NK-92 (cell line): Measurements from ENCODE around the gene AHDC1.

Source experiments
- DNase-seq: peaks from one replicate; lab custom pipeline; 2025; ENCODE audit not compliant: unreplicated experiment; lab: John Stamatoyannopoulos, UW

The AHDC1 gene

GRCh38 chr1:27566462-27567145, 37.3 kb downstream of the AHDC1 start:
- DNase-seq = no peak

GRCh38 chr1:27564710-27565649, 39.0 kb downstream of the AHDC1 start:
- no peak for DNase-seq

- DNase-seq = no peak
Observed at GRCh38 chr1:27563591-27564471, 40.1 kb downstream of the AHDC1 start.

GRCh38 chr1:27563341-27563590, 40.7 kb downstream of the AHDC1 start:
- no peak for DNase-seq

- DNase-seq = no peak
Observed at GRCh38 chr1:27562534-27563340, 41.2 kb downstream of the AHDC1 start.

- no peak for DNase-seq
Observed at GRCh38 chr1:27562021-27562420, 41.9 kb downstream of the AHDC1 start.

- DNase-seq = no peak
Observed at GRCh38 chr1:27561124-27561899, 42.6 kb downstream of the AHDC1 start.

- DNase-seq = no peak
Observed at GRCh38 chr1:27560268-27561123, 43.4 kb downstream of the AHDC1 start.

- DNase-seq = no peak
Observed at GRCh38 chr1:27559466-27560030, 44.4 kb downstream of the AHDC1 start.

- no peak for DNase-seq
Observed at GRCh38 chr1:27557596-27558340, 46.2 kb downstream of the AHDC1 start.

- no peak for DNase-seq
Observed at GRCh38 chr1:27556781-27557595, 47.0 kb downstream of the AHDC1 start.

- DNase-seq = no peak
Observed at GRCh38 chr1:27556435-27556780, 47.5 kb downstream of the AHDC1 start.

GRCh38 chr1:27555700-27556424, 48.1 kb downstream of the AHDC1 start:
- DNase-seq = no peak

- DNase-seq = no peak
Observed at GRCh38 chr1:27554759-27555699, 48.9 kb downstream of the AHDC1 start.

GRCh38 chr1:27554293-27554692, 49.7 kb downstream of the AHDC1 start:
- no peak for DNase-seq
